OCI-LY7 (cell line): Measurements from ENCODE around the gene TMEM147. TPM values are rescaled to one million over a fixed set of nuclear protein-coding genes. Genes with fewer than 3 reads are reported as not detected.
"Not testable (repeated sequence)": the region's sequence is repeated elsewhere in the genome, so short reads cannot be mapped to it uniquely, and the experiment has no call there.

ENCODE experiments used
- BruUV-seq: library from RNA; stranded (reverse); fragments of 400-500 nt; replicated peaks from 2 replicates; lab custom pipeline; 2021; lab: Mats Ljungman, UMichigan
- CTCF ChIA-PET: fragments of 300-600 bp; sonication (Branson Sonifier 250); formaldehyde crosslinking; loops from one replicate; lab custom pipeline; 2022; ENCODE audit warnings: antibody characterized with exemption; ENCODE audit not compliant: unreplicated experiment; lab: Charles Lee
- POLR2A ChIA-PET: fragments of 300-600 bp; sonication (Branson Sonifier 250); formaldehyde crosslinking; loops from one replicate; lab custom pipeline; 2022; ENCODE audit warnings: antibody characterized with exemption; lab: Charles Lee
- DNase-seq: peaks from one replicate; pipeline ENCODE4 v3.0.0-alpha.2; 2015; ENCODE audit warnings: low spot score
- H2AFZ ChIP-seq: fragments of 200-600 bp; sonication (generic), shearing (Covaris generic); 2 replicates; pipeline ENCODE4 v1.6.1; 2014; ENCODE audit warnings: mild to moderate bottlenecking, antibody characterized with exemption, low read length, moderate library complexity
- H3K27ac ChIP-seq: fragments of 200-600 bp; sonication (generic); 2 replicates; pipeline ENCODE4 v1.5.1; 2014; ENCODE audit warnings: mixed run types, low read depth, mild to moderate bottlenecking, moderate library complexity, low read length, inconsistent platforms; ENCODE audit not compliant: poor library complexity, severe bottlenecking
- H3K36me3 ChIP-seq: fragments of 200-600 bp; sonication (generic); 2 replicates; pipeline ENCODE4 v1.6.1; 2014; ENCODE audit warnings: mild to moderate bottlenecking, antibody characterized with exemption, low read length, moderate library complexity, mixed read lengths; ENCODE audit not compliant: insufficient read depth
- H3K4me1 ChIP-seq: fragments of 200-600 bp; sonication (generic); 2 replicates; pipeline ENCODE4 v1.5.1; 2014; ENCODE audit warnings: mild to moderate bottlenecking, low read length; ENCODE audit not compliant: insufficient read depth, poor library complexity, severe bottlenecking
- H3K4me2 ChIP-seq: fragments of 200-600 bp; sonication (generic); 2 replicates; pipeline ENCODE4 v1.6.1; 2014; ENCODE audit warnings: mild to moderate bottlenecking, low read length
- H3K4me3 ChIP-seq: fragments of 200-600 bp; sonication (generic); 2 replicates; pipeline ENCODE4 v1.5.1; 2014; ENCODE audit warnings: mild to moderate bottlenecking, low read depth, low read length; ENCODE audit not compliant: poor library complexity, severe bottlenecking
- H3K79me2 ChIP-seq: fragments of 200-600 bp; sonication (generic); 2 replicates; pipeline ENCODE4 v1.6.1; 2016; ENCODE audit warnings: low read depth, mild to moderate bottlenecking, low read length, moderate library complexity, mixed read lengths; ENCODE audit not compliant: insufficient read depth
- H3K9me2 ChIP-seq: fragments of 200-600 bp; sonication (generic); 2 replicates; pipeline ENCODE4 v1.6.1; 2016; ENCODE audit warnings: mild to moderate bottlenecking, low read length, mixed read lengths; ENCODE audit not compliant: insufficient read depth
- H3K9me3 ChIP-seq: fragments of 200-600 bp; sonication (generic); 2 replicates; pipeline ENCODE4 v1.6.1; 2014; ENCODE audit warnings: mild to moderate bottlenecking, mixed run types, low read length, mixed read lengths
- H4K20me1 ChIP-seq: fragments of 200-600 bp; sonication (generic); 2 replicates; pipeline ENCODE4 v1.6.1; 2014; ENCODE audit warnings: mild to moderate bottlenecking, antibody characterized with exemption, low read length, moderate library complexity, mixed read lengths; ENCODE audit not compliant: insufficient read depth
- CTCF ChIP-seq: fragments of 200-600 bp; sonication (generic); conservative IDR thresholded peaks from 2 replicates; pipeline ENCODE4 v1.5.1; 2014; ENCODE audit warnings: mild to moderate bottlenecking, antibody characterized with exemption, low read length, moderate library complexity, mixed read lengths
- EZH2phosphoT487 ChIP-seq: fragments of 200-600 bp; sonication (generic); IDR thresholded peaks from 2 replicates; pipeline ENCODE4 v1.6.1; 2018; ENCODE audit warnings: low read depth, borderline replicate concordance, mild to moderate bottlenecking, mixed run types, antibody characterized with exemption, low read length, moderate library complexity, mixed read lengths
- intact Hi-C: fragments of 100-400 bp; cut with micrococcal nuclease; formaldehyde crosslinking; loops from one replicate; pipeline ENCODE4 v1.10.0; 2022; ENCODE audit not compliant: unreplicated experiment
- total RNA-seq, 2 experiments: library from RNA; depleted of rRNA in 1 of 2; stranded (reverse); fragments of >200 nt in 1 of 2; shearing (Covaris generic) in 1 of 2; gene quantifications; 2 replicates each; pipeline ENCODE4 v1.2.3, GENCODE V29; 2014 to 2022

TMEM147 gene
- total RNA-seq, 2 experiments from 2014 or later = 47.1 to 83.2 TPM

DNA sequence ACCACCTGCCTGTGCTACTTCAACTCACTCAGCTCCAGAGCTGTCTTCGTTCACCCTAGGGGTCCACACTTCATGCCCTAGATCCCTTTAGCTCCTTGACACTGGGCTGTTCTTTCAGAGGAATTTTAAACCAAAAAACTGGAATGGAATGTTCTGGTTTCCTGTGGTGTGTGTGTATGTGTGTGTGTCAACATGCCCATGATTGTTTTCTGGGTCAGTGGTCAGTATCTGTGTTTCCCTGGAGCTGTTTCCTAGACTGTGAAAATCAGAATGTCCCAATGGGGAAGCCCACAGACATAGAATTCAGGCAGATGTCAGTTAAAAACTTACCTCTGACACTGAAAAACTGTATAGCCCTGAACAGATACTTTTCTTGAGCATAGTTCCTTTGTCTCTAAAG is 41.9 kb downstream of the TMEM147 start:
- BruUV-seq = no TSS peak
- intact Hi-C loops = no loop called here
- no peak overlapping the region for H2AFZ ChIP-seq
- no peaks in the 10 kb centered on the region for H4K20me1 ChIP-seq
- no peak for DNase-seq
- CTCF ChIA-PET = no interaction called here
- no peaks in the 10 kb centered on the region for H3K4me1 ChIP-seq
- no peaks in the 10 kb centered on the region for H3K9me3 ChIP-seq
- no peaks in the 10 kb centered on the region for H3K36me3 ChIP-seq
- no peak overlapping the region for H3K4me3 ChIP-seq
- H3K9me2 ChIP-seq = no peaks in the 10 kb centered on the region
- no peaks in the 10 kb centered on the region for H3K79me2 ChIP-seq
- TF ChIP-seq CTCF (no peak), EZH2phosphoT487 (no peak)
- no peak overlapping the region for H3K27ac ChIP-seq
- no peak overlapping the region for H3K4me2 ChIP-seq
- POLR2A ChIA-PET = no interaction called here

DNA sequence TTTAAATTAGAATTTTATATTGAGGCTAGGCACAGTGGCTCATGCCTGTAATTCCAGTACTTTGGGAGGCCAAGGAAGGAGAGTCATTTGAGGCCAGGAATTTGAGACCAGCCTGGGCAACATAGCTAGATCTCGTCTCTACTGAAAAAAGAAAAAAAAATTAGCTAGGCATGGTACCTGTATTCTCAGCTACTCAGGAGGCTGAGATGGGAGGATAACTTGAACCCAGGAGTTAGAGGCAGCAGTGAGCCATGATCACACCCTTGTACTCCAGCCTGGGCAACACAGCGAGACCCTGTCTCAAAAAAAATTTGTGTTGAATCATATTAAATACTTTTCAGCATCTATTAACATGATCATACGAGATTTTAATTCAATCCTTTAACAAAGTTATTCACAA is 45.4 kb downstream of the TMEM147 start:
- no peak overlapping the region for H3K27ac ChIP-seq
- TF ChIP-seq EZH2phosphoT487 (no peak), CTCF (no peak)
- H3K4me2 ChIP-seq = no peak overlapping the region
- no peak overlapping the region for H3K4me3 ChIP-seq
- no peaks in the 10 kb centered on the region for H3K4me1 ChIP-seq
- no peaks in the 10 kb centered on the region for H4K20me1 ChIP-seq
- BruUV-seq = no TSS peak
- H3K79me2 ChIP-seq = no peaks in the 10 kb centered on the region
- no peak overlapping the region for H2AFZ ChIP-seq
- ChIA-PET CTCF (interaction anchor here (0.9 kb wide), 1 partner anchor 18 kb away, joined by 3 read pairs; no protein-coding TSS in a partner anchor), POLR2A (no interaction called here)
- H3K9me3 ChIP-seq = no peaks in the 10 kb centered on the region
- no peak for DNase-seq
- H3K9me2 ChIP-seq = no peaks in the 10 kb centered on the region
- intact Hi-C loops = no loop called here
- H3K36me3 ChIP-seq = no peaks in the 10 kb centered on the region

GRCh38 chr19:35592226-35592625 is 46.8 kb downstream of the TMEM147 start:
- Histone ChIP-seq H3K4me2 (no peak overlapping the region), H3K4me3 (no peak overlapping the region), H3K27ac (no peak overlapping the region), H3K79me2 (no peaks in the 10 kb centered on the region), H2AFZ (no peak overlapping the region; the same call in 1 of the 2 replicates), H3K9me2 (no peaks in the 10 kb centered on the region), H4K20me1 (no peaks in the 10 kb centered on the region), H3K36me3 (no peaks in the 10 kb centered on the region), H3K9me3 (no peaks in the 10 kb centered on the region), H3K4me1 (peaks cover 5% of the 10 kb centered on the region)
- intact Hi-C loops = loop anchor here (1.0 to 2.0 kb wide), 2 partner anchors 43 to 81 kb away; no protein-coding TSS in a partner anchor
- DNase-seq = peak; percentile 59
- no peak for TF ChIP-seq EZH2phosphoT487
- TF ChIP-seq CTCF = peak; percentile 87
- BruUV-seq = no TSS peak
- ChIA-PET CTCF (no interaction called here), POLR2A (interaction anchor here (0.5 kb wide), 1 partner anchor 57 kb away, joined by 3 read pairs; no protein-coding TSS in a partner anchor)

GRCh38 chr19:35595026-35595425 is 49.6 kb downstream of the TMEM147 start:
- H3K36me3 ChIP-seq, intact Hi-C loops, H3K4me1 ChIP-seq, H3K9me2 ChIP-seq, H2AFZ ChIP-seq, H3K4me2 ChIP-seq, CTCF ChIA-PET, H3K27ac ChIP-seq, H3K9me3 ChIP-seq, POLR2A ChIA-PET, H3K4me3 ChIP-seq, DNase-seq, BruUV-seq, H4K20me1 ChIP-seq, H3K79me2 ChIP-seq: not testable (repeated sequence)
